Limb (tissue), 2 donors: ENCODE measurements around the gene GALNT2.
A peak's percentile ranks its signal among the peaks of the same experiment; 100 is the strongest.

Experiments
- DNase-seq, 2 donors: peaks; one replicate each; pipeline ENCODE4 v3.0.0-alpha.2; 2016; ENCODE audit errors: extremely low spot score in 2 of 2

GALNT2 gene

GRCh38 chr1:230145505-230145899, 78.5 kb downstream of the GALNT2 start:
- DNase-seq = no peak

GRCh38 chr1:230145953-230146476, 79.0 kb downstream of the GALNT2 start:
- DNase-seq = no peak

DNA sequence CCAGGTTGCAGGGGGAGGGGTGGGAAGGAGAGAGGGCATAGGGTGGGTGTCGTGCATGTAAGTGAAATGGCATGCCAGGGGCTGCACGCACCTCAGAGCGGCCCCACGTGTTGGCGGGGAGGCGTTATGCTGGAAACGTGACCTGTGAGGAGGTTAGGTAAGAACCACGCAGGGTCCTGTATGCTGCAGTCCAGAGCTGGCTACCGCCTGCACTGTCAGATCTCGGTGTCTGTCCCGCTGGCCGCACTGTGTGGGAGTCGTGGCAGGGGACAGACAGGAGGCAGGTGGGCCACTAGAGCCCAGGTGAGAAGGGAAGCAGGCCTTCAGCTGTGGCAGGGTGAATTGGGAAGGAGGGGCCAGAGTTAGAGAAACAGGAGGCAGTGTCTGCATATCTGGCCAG, 79.7 kb downstream of the GALNT2 start:
- no peak for DNase-seq

DNA sequence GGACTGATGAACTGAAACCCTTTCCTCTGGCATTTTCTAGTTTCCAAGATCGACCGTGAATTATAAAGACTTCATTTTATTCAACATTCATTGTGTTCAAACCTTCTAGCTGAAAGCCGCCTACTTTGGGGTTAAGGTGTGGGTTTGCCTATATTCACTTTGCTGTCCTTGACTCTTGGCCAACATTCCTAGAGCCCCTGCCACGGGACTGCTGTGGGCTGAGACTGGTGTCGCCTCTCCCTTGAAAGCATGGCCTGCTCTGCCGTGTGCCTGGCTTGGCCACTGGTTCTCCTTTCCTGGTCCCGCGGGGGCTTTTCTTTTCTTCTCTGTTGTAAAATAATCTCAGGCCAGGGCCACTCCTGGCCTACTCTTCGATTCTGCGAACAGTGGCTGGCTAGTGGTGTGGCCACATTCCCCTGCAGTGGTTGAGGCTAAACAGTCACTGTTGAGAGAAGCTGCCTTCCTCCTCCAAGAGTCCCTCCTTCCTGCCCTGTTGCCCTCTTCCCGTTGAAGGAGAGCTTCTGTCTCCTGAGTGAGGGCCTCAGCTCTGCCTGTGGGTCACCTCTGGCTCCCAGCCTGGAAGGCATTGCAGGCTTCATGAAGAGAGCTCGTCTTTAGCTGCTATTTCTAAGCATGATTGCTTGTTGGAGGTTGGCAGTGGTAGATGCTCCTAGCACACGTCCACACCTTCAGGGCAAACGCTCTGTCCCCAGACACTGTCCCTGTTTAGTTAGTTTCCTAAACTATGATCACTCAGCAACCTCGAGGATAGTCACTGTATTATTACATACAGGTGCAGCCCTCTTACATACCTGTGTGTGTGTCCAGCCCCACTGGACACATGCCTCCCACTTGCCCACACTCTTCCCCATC, 80.5 kb downstream of the GALNT2 start:
- DNase-seq = no peak

DNA sequence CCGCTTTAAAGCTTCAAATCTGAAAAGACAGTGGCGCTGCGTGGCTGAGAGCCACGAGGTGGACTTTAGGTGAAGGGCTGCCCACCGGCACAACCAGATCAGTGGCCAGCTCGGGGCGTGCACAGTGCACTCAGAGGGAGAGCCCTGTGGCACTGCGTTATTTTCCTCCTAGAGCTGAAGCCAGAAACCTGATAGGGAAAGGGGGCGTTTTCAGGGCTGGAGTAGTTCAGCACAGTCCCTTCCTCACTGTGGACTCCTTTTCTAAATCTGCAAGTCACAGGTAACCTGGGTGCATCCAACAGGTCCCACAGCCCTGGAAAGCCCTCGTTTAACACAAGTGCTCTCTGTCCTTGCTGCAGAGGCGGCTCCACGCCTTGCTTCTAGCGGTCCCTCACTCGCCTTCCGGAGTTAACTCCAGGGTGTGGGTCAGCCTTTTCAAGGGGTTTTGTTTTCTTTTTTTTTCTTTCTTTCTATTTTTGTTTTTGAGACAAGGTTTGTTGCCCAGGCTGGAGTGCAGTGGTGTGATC, 81.2 kb downstream of the GALNT2 start:
- DNase-seq = no peak

DNA sequence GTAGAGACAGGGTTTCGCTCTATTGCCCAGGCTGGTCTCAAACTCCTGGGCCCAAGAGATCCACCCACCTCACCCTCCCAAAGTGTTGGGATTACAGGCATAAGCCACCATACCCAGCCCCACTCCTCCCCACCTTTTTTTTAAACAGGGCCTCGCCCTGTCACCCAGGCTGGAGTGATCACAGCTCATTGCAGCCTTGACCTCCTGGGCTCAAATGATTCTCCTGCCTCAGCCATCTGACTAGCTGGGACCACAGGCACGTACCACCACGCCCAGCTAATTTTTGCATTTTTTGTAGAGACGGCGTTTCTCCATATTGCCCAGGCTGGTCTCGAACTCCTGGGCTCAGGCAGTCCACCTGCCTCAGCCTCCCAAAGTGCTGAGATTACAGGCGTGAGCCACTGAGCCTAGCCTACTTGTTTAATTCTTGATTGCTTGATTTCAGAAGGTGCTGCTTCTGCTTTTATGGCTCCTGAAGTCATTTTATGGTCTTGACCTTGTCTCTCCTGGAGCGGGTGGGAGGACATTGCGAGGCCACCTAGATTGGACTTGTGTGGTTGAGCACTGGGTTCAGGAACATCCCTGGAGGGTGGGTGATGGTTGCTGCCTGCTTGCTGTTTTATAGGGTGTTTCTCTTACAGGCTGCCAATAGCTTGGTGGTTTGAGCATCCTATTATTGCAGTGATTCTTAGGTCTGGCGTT, 81.9 kb downstream of the GALNT2 start:
- DNase-seq = no peak

- DNase-seq = no peak
These were observed 82.9 kb downstream of the GALNT2 start for GRCh38 chr1:230149751-230150584.

- DNase-seq = no peak
These were observed 83.6 kb downstream of the GALNT2 start for GRCh38 chr1:230150615-230151014.

DNA sequence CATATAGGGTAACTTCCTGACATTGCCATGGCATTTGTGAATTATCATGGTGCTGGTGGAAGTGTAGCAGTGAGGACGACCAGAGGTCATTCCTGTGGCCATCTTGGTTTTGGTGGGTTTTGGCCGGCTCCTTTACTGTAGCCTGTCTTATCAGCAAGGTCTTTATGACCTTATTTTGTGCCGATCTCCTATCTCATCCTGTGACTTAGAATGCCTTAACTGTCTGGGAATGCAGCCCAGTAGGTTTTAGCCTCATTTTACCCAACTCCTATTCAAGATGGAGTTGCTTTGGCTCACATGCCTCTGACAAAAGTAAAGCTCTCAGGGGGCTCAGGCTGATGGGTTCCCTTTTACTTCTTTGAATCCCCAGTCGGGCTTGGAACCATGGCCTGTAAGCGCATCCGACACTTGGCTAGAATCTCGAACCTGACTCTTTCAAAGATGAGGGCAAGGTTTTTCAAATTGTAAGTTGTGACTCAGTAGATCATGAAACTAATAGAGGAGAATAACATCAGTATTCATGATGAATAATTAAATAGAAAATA, 85.0 kb downstream of the GALNT2 start:
- no peak for DNase-seq

DNA sequence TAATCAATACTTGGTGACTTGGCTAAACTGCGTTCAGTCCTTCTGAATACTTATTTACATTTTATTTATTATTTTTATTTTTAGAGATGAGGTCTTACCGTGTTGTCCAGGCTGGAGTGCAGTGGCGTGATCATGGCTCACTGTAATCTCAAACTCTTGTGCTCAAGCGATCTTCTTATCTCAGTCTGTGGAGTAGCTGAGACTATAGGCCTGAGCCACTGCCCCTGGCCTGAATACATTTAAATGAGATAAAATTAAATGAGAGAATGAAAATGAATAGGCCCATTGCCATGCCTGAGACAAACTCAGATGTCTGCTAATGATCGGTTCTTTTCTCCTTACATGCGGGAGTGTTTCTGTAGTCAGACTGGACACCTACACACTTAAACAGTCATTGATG, 86.0 kb downstream of the GALNT2 start:
- DNase-seq = no peak

GRCh38 chr1:230153641-230154296, 86.7 kb downstream of the GALNT2 start:
- no peak for DNase-seq

DNA sequence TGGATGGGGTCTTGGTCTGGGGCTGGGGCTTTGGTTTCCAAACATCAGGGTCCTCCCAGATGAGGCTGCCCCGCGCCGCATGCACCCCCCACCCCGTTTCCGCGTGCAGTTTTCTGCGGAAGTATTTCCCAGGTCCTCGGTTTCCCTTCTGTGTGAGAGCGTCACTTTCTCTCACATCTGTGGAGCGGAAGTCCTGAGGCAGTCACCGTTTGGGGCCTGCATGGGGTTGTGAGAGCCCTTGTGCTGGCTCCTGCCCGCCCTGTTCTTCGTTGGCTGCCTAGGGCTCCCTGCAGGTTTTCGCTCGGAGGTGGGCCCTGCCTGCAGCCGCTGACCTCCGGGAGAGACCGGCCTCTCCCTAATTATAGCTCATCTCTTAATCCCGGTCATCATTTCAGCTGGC, 88.0 kb downstream of the GALNT2 start:
- DNase-seq = no peak

DNA sequence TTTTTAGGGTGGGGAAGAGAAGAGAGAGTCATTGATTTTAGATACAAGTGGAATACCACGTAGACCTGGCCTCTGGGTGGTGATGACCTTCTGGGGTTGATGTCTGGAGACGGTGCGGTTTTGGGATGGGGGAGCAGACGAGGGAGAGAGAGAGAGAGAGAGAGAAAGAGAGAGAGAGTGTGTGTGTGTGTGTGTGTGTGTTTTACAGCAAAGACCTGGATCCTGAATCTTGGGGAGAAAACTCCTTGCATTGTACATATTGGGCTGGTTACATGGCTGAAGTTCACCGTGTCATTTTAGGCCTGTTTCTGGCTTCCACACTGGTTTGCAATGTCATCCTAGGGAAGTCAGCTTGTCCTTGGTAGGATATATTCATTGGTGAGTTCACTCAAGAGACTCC, 89.0 kb downstream of the GALNT2 start:
- no peak for DNase-seq

GRCh38 chr1:230156536-230156935, 89.5 kb downstream of the GALNT2 start:
- no peak for DNase-seq

DNA sequence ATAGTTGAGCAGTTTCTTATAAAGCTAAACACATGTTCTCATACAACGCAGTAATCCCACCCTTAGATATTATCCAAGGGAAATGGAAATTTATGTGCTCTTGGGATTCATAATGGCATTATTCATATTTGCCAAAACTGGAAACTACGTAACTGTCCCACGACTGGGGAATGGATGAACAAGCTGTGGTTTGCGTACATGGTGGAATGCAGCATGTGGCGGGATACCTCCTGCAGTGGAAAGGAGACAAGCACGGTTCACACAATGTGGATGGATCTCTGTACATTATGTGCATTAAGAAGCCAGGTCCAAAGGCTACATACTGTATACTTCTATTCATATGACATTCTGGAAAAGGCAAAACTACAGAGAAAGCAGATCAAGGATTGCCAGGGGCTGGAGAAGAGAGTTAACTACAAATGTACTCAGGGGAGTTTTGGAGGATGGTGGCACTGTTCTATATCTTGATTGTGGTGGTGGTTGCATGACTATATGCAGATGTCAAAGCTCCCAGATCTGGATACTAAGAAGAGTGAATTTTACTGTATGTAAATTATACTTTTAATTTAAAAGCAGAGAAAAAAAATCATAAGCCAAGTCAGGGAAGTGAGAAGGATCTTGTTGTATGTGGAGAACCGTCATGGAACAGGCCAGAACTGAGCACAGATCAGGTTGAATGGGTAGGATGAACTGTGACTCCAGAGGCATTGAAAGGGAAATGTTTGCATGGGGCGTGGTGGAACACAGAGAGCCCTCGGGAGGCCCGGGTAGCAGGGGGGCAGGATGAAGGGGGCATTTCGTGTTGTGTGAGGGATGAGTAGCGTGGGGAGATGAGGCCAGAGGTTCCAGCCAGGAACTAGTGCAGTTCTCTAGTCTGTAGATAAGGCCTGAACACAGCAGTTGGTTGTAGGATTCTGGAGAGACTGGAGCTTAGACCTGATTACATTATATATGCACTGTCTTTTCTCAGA, 90.7 kb downstream of the GALNT2 start:
- no peak for DNase-seq

DNA sequence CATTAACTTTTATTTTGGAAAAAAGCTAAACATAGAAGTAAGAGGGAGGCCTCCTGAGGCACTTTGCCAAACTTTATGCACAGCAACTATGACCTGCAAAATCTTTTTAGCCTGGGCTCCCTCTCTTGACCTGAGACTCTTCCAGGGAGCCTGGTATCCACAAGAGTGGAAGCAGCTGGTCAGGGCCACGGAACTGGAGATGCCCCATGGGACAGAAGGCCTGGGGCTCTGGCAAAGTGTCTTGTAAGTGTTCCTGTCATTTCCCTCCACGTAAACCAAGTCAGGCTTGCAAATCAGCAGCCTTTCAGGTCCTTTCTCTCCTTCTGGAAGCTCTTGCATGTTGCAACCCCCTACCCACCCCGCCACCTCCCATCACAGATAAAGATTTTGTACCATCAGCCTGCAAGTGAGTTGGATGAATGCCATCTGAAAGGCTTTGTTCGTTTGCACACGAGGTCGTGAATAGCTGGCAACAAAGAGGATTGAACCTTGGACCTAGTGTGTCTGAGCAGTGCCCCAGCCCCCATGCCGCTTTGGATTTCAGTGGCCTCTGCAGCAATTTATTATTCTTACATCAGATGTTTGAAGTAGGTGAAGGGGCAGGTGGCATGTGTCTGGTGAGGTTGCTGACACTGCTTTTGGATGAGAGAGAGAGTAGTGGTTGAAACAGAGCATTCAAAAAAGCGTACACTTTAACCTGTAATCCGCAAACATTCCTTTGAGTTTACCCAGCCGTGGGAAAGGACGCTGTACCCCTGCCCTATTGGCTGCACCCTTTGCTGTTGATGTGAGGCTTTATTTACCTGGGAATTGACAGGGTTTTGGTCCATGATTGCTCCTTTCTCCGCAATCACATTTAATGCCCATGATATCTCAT, 91.6 kb downstream of the GALNT2 start:
- DNase-seq = no peak

GRCh38 chr1:230159580-230159979, 92.5 kb downstream of the GALNT2 start:
- DNase-seq = no peak

- peak in 1 of 2 donors; percentile 12 for DNase-seq
These were observed 94.1 kb downstream of the GALNT2 start for GRCh38 chr1:230160957-230161771.
